ENCODE measurements around the gene B4GAT1. TPM values are rescaled to one million over a fixed set of nuclear protein-coding genes. Genes with fewer than 3 reads are reported as not detected.

B4GAT1 gene
- total RNA-seq, 1 experiment from 2014 or later: 6.7 TPM

DNA sequence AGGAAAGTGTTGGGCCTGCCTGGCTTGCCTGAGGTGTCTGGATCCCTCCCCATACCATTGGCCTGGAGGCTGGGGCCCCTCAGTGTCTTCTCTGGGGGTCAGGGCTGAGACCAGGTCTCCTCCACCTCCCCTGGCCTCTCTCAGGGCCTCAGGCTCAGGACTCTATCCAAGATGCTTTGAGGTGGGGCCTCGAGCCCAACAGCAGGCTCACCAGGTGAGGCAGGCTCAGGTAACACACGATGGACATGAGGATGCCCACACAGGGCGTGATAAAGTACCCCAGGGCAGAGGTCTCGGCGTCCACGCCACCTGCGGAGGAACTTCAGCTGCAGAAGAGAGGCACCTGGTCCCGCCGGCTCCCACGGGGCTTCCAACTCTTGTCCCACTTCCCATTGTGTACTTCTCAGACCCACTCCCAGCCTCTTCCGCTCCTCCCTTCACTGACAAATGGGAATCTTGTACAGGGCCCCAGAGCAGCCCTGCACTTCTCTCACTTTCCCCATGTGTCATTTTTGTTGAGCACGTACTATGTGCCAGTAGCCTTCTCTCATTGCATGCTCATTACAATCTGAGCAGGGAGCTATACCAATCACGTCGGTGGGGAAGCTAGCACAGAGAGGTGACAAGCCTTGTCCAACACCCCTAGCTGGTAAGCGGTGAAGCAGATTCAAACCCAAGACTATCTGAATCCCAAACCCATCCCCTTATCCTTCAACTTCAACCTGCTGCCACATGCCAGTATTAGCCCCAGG, 20.3 kb upstream of the B4GAT1 start:
- intact Hi-C loops (cut with micrococcal nuclease): no loop called here
- DNase-seq (ENCODE audit: unreplicated experiment): no peak
- Mint-ChIP-seq H3K4me3 (ENCODE audit: unreplicated experiment) (no peak overlapping the region), H3K36me3 (ENCODE audit: insufficient read depth, unreplicated experiment) (peaks cover 20% of the 10 kb centered on the region), H3K9me3 (ENCODE audit: unreplicated experiment) (no peaks in the 10 kb centered on the region), H3K27ac (ENCODE audit: low read depth, unreplicated experiment) (no peak overlapping the region), H3K27me3 (ENCODE audit: insufficient read depth, unreplicated experiment) (no peaks in the 10 kb centered on the region), H3K4me1 (ENCODE audit: insufficient read depth, unreplicated experiment) (peaks cover 8% of the 10 kb centered on the region)
- ChIA-PET POLR2A (no interaction called here), CTCF (interaction anchor here (0.6 kb wide), 1 partner anchor 11 kb away, joined by 6 read pairs; no protein-coding TSS in a partner anchor)
- TF ChIP-seq CTCF (IDR thresholded peaks at IDR 0.05; ENCODE audit: unreplicated experiment): no peak
- no TSS peak for BruUV-seq (replicated peaks)

DNA sequence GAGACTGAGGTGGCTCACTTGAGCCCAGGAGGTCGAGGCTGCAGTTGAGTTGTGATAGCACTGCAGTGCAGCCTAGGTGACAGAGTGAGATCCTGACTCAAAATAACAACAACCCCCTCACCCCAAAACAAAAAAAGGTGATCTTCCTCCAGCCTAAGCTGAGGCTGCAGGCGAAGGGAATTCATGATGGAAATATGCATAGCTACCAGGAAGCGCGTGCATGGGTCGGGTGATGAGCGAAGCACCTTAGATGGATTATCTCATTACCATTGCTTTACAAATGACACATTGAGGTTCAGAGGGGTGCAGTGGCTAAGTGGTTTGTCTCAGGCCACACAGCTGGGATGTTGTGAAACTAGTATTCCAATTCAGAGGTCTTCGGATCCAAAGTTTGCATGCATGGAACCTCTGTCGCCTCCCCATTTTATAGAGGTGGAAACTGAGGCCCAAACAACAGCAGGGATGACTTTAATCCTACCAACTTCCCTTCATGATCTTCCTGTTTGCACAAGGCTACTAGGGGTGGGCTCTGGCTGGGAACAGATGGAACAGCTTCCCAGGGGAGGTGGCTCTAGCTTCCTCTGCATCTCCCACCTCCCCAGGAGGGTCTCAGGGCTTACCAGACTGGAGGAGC, 19.5 kb upstream of the B4GAT1 start:
- Mint-ChIP-seq H3K4me3 (ENCODE audit: unreplicated experiment) (no peak overlapping the region), H3K4me1 (ENCODE audit: insufficient read depth, unreplicated experiment) (peaks cover 8% of the 10 kb centered on the region), H3K27ac (ENCODE audit: low read depth, unreplicated experiment) (no peak overlapping the region), H3K36me3 (ENCODE audit: insufficient read depth, unreplicated experiment) (peaks cover 20% of the 10 kb centered on the region), H3K9me3 (ENCODE audit: unreplicated experiment) (no peaks in the 10 kb centered on the region), H3K27me3 (ENCODE audit: insufficient read depth, unreplicated experiment) (no peaks in the 10 kb centered on the region)
- ChIA-PET CTCF (interaction anchor here (0.6 to 1.8 kb wide), 4 partner anchors 11 to 56 kb away, joined by 5 to 6 read pairs (median 6); no protein-coding TSS in a partner anchor), POLR2A (interaction anchor here (1.0 to 1.3 kb wide), 3 partner anchors 11 to 23 kb away, joined by 4 to 5 read pairs (median 5); partner anchors contain the start of gene BRMS1)
- no TSS peak for BruUV-seq (replicated peaks)
- intact Hi-C loops (cut with micrococcal nuclease): no loop called here
- TF ChIP-seq CTCF (IDR thresholded peaks at IDR 0.05; ENCODE audit: unreplicated experiment): no peak
- DNase-seq (ENCODE audit: unreplicated experiment): no peak

DNA sequence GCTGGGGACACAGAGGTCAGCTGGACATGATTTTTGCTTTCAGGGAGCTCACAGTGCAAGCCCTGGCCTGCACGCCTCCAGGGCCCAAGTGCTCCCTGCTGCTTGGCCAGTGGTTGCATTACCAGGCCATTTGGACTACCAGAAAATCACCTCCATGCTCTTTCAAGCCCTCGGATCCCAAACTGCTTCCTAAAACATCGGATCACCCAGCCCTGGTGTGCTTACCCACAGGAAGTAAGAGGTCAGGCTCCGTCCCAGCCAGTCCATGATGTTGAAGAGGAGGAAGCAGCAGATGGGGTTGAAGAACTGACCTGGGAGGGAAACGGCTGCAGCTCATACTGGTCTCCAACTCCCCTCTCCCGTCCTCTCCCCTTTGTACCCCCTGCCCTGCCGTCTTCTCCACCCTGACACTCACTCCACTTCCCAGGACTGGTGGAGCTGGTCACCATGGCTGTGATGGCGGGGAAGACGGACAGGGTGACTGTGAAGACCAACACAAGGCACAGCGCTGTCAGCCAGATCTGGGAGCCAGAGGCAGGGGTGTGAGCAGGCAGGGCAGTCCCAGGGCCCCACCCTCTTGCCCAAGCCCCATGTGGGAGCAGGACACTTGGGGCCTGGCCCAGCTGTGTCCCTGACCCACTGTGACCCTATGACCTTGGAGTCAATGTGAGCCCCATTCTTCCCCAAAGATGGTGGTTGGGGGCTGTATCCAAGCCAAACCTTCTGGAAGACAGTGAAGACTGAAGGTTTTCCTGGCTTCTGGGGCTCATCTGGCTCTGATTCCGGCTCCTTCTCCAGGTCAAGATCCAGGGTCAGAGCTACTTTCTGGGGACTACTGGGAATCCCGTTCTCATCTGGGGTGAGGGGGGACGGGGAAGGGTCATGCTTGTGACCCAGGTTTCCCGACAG, 18.5 kb upstream of the B4GAT1 start:
- ChIA-PET POLR2A (interaction anchor here (0.6 to 2.0 kb wide), 10 partner anchors 10 to 42 kb away, joined by 3 to 6 read pairs (median 4); partner anchors contain the start of genes B4GAT1, BRMS1 and RIN1), CTCF (interaction anchor here (0.7 to 1.8 kb wide), 4 partner anchors 13 to 55 kb away, joined by 3 to 6 read pairs (median 4); no protein-coding TSS in a partner anchor)
- no peak for DNase-seq (ENCODE audit: unreplicated experiment)
- Mint-ChIP-seq H3K4me3 (ENCODE audit: unreplicated experiment) (no peak overlapping the region), H3K4me1 (ENCODE audit: insufficient read depth, unreplicated experiment) (peaks cover 8% of the 10 kb centered on the region), H3K36me3 (ENCODE audit: insufficient read depth, unreplicated experiment) (peaks cover 16% of the 10 kb centered on the region), H3K27me3 (ENCODE audit: insufficient read depth, unreplicated experiment) (no peaks in the 10 kb centered on the region), H3K27ac (ENCODE audit: low read depth, unreplicated experiment) (no peak overlapping the region), H3K9me3 (ENCODE audit: unreplicated experiment) (no peaks in the 10 kb centered on the region)
- intact Hi-C loops (cut with micrococcal nuclease): no loop called here
- BruUV-seq (replicated peaks): no TSS peak
- no peak for TF ChIP-seq CTCF (IDR thresholded peaks at IDR 0.05; ENCODE audit: unreplicated experiment)

Measured in MCF 10A (cell line).